Left ventricle myocardium inferior (tissue), 1 donor: ENCODE results near the gene CDCP2. TPM values are rescaled to one million over a fixed set of nuclear protein-coding genes. Genes with fewer than 3 reads are reported as not detected.

ENCODE experiments used
- DNase-seq: peaks from one replicate; pipeline ENCODE4 v3.0.0-alpha.2; 2020
- H3K27ac ChIP-seq: fragments of 200-600 bp; replicated peaks from 2 replicates; pipeline ENCODE4 v1.8.0; 2021
- H3K27me3 ChIP-seq: fragments of 200-600 bp; 2 replicates; pipeline ENCODE4 v1.8.0; 2021; ENCODE audit warnings: low read depth
- H3K36me3 ChIP-seq: fragments of 200-600 bp; 2 replicates; pipeline ENCODE4 v1.8.0; 2021
- H3K4me1 ChIP-seq: fragments of 200-600 bp; 2 replicates; pipeline ENCODE4 v1.8.0; 2021
- H3K4me3 ChIP-seq: fragments of 200-600 bp; 2 replicates; pipeline ENCODE4 v1.8.0; 2021; ENCODE audit warnings: mild to moderate bottlenecking, moderate library complexity
- H3K9me3 ChIP-seq: fragments of 200-600 bp; replicated peaks from 2 replicates; pipeline ENCODE4 v1.8.0; 2021
- intact Hi-C: fragments of 100-400 bp; cut with micrococcal nuclease; formaldehyde crosslinking; loops from one replicate; pipeline ENCODE4 v1.11.0; 2022
- total RNA-seq: library from RNA; stranded (reverse); fragmentation: NEBNext Ultra II Directional; extraction: Animal tissue kit (Norgen Biotek cat#: 25700); gene quantifications from one replicate; pipeline ENCODE4 v1.2.1, GENCODE V29; 2021
- TF ChIP-seq, protein P1 (sequence below): fragments of 200-600 bp; IDR thresholded peaks from 2 replicates; pipeline ENCODE4 v1.8.0; 2021; ENCODE audit warnings: antibody characterized with exemption, mild to moderate bottlenecking, borderline replicate concordance
- donor health status: DM: no; HTN: yes; CAD: no; lungs with severe emphysema.

CDCP2 gene
- total RNA-seq, 1 donor from 2014 or later = not detected

GRCh38 chr1:54129858-54130257, 22.9 kb downstream of the CDCP2 start:
- DNase-seq = no peak

GRCh38 chr1:54127594-54128300, 25.1 kb downstream of the CDCP2 start:
- H3K27me3 ChIP-seq = no peaks in the 10 kb centered on the region
- no peak overlapping the region for H3K27ac ChIP-seq
- no peaks in the 10 kb centered on the region for H3K9me3 ChIP-seq
- H3K4me3 ChIP-seq = no peak overlapping the region
- TF ChIP-seq, protein P1, sequence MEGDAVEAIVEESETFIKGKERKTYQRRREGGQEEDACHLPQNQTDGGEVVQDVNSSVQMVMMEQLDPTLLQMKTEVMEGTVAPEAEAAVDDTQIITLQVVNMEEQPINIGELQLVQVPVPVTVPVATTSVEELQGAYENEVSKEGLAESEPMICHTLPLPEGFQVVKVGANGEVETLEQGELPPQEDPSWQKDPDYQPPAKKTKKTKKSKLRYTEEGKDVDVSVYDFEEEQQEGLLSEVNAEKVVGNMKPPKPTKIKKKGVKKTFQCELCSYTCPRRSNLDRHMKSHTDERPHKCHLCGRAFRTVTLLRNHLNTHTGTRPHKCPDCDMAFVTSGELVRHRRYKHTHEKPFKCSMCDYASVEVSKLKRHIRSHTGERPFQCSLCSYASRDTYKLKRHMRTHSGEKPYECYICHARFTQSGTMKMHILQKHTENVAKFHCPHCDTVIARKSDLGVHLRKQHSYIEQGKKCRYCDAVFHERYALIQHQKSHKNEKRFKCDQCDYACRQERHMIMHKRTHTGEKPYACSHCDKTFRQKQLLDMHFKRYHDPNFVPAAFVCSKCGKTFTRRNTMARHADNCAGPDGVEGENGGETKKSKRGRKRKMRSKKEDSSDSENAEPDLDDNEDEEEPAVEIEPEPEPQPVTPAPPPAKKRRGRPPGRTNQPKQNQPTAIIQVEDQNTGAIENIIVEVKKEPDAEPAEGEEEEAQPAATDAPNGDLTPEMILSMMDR = no peak
- H3K4me1 ChIP-seq = no peaks in the 10 kb centered on the region
- H3K36me3 ChIP-seq = no peaks in the 10 kb centered on the region
- intact Hi-C loops = loop anchor here (5.0 kb wide), 1 partner anchor 365 kb away; no protein-coding TSS in a partner anchor
- DNase-seq = no peak

More at GRCh38 chr1:54129858-54130257, 22.9 kb downstream of the CDCP2 start:
- Histone ChIP-seq H3K4me1 (no peaks in the 10 kb centered on the region), H3K27ac (no peak overlapping the region), H3K27me3 (no peaks in the 10 kb centered on the region), H3K36me3 (no peaks in the 10 kb centered on the region), H3K4me3 (no peak overlapping the region), H3K9me3 (no peaks in the 10 kb centered on the region)
- TF ChIP-seq, protein P1 = no peak
- intact Hi-C loops = loop anchor here (5.0 kb wide), 1 partner anchor 362 kb away; no protein-coding TSS in a partner anchor

GRCh38 chr1:54126271-54126815, 26.5 kb downstream of the CDCP2 start:
- DNase-seq = no peak
- intact Hi-C loops = loop anchor here (5.0 kb wide), 1 partner anchor 366 kb away; no protein-coding TSS in a partner anchor
- H3K4me3 ChIP-seq = no peak overlapping the region
- TF ChIP-seq, protein P1 = no peak
- H3K27me3 ChIP-seq = no peaks in the 10 kb centered on the region
- no peaks in the 10 kb centered on the region for H3K36me3 ChIP-seq
- no peak overlapping the region for H3K27ac ChIP-seq
- no peaks in the 10 kb centered on the region for H3K9me3 ChIP-seq
- H3K4me1 ChIP-seq = peaks cover 8% of the 10 kb centered on the region

DNA sequence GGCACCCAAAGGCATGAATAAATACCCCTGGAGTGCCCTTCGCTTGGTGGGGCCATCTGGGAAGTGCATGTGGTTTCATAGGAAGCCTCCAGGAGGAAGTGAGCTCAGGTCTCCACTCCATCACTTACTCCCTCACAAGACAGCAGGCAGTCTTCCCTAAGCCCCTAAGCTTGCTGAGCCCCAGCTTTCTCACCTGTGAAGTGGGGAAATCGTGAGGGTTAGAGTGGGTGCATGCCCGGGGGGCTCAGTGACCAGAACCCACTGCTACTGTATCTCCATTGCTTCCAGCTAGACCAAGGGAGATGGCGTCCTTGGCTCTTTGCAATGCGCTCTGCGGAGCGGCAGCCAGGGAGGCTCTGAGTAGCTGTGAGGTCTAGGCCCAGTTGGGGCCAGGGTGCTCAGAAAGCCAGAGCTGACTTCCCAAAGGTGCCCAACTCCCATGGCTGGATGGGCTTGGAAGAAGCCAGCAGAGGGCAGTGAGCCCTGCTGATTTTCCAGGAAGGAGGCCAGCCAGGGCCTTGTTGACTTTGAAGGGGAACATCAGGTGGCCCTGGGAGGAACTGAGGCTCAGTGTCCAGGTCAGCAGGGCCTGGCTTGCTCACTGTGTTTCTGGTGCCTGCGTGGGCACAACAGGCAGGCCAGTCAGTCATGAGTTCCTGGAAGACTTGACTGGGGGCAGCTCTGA, 27.3 kb downstream of the CDCP2 start:
- DNase-seq = peak; percentile 32
- intact Hi-C loops = loop anchor here (5.0 kb wide), 1 partner anchor 367 kb away; no protein-coding TSS in a partner anchor
- H3K36me3 ChIP-seq = no peaks in the 10 kb centered on the region

DNA sequence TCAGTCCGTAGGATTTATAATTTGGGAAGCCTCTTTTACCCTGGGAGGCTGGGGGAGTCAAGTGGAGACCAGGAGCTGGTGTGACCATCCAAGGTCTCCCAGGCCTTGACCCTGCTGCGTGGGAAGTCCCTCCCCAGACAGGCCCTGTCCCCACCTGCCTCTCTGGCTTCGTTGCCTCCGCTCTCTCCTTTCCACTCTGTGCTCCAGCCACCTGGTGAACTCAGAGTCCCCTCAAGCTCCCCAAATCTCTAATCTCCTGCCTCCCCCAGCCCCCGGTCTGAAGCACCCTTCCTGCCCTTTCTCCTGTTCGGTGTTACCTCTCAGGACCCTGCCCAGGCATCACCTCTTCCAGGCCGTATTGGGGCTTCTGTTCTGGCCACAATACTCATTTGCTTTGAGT, 27.9 kb downstream of the CDCP2 start:
- Histone ChIP-seq H3K27ac (no peak overlapping the region), H3K9me3 (no peaks in the 10 kb centered on the region), H3K4me1 (peaks cover 11% of the 10 kb centered on the region), H3K27me3 (peaks cover 4% of the 10 kb centered on the region), H3K4me3 (no peak overlapping the region), H3K36me3 (no peaks in the 10 kb centered on the region)
- intact Hi-C loops = loop anchor here (5.0 kb wide), 1 partner anchor 367 kb away; no protein-coding TSS in a partner anchor
- no peak for DNase-seq
- TF ChIP-seq, protein P1 = no peak

More for the DNA sequence above, 27.3 kb downstream of the CDCP2 start:
- H3K4me1 ChIP-seq = peaks cover 11% of the 10 kb centered on the region
- peaks cover under 1% of the 10 kb centered on the region for H3K27me3 ChIP-seq
- no peak overlapping the region for H3K4me3 ChIP-seq
- no peak overlapping the region for H3K27ac ChIP-seq
- TF ChIP-seq, protein P1 = peak; percentile 61
- no peaks in the 10 kb centered on the region for H3K9me3 ChIP-seq
